Measurements from ENCODE around the gene MAP4K3.
"Not testable (repeated sequence)": the region's sequence is repeated elsewhere in the genome, so short reads cannot be mapped to it uniquely, and the experiment has no call there.

MAP4K3 gene

GRCh38 chr2:39370101-39370500, 67.0 kb downstream of the MAP4K3 start:
- DNase-seq (ENCODE audit: low read depth in 1 of 2, low spot score in 1 of 2) = no peak
- no peak for TF ChIP-seq JUND (IDR thresholded peaks at IDR 0.05; ENCODE audit: low read depth)
- in situ Hi-C loops (cut with HindIII; ENCODE audit: low pct_unique_long_range_greater_than_20kb, low sequenced_read_pairs) = no loop called here

DNA sequence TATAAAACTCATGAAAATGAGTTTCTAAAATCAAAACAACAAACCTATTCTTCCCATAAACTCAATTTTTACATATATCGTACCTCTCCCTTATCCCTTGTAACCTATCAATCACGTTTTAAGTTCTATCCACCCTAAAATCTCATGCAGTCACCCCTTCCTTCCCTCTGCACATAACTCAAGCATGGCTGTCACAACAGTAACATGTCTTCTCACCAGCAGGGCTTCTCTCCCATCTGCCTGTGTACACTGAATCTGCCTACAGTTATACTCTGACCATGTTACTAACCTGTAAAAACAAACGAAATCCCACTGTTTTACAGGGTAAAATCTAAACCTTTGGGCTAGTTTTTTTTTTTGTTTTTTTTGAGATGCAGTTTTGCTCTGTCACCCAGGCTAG, 68.2 kb downstream of the MAP4K3 start:
- in situ Hi-C loops (cut with HindIII; ENCODE audit: low pct_unique_long_range_greater_than_20kb, low sequenced_read_pairs) = no loop called here
- DNase-seq (ENCODE audit: low read depth in 1 of 2, low spot score in 1 of 2) = no peak
- TF ChIP-seq JUND (IDR thresholded peaks at IDR 0.05; ENCODE audit: low read depth) = no peak

- no peak for DNase-seq (ENCODE audit: low read depth in 1 of 2, low spot score in 1 of 2)
Observed at GRCh38 chr2:39368376-39368775, 68.7 kb downstream of the MAP4K3 start.

DNA sequence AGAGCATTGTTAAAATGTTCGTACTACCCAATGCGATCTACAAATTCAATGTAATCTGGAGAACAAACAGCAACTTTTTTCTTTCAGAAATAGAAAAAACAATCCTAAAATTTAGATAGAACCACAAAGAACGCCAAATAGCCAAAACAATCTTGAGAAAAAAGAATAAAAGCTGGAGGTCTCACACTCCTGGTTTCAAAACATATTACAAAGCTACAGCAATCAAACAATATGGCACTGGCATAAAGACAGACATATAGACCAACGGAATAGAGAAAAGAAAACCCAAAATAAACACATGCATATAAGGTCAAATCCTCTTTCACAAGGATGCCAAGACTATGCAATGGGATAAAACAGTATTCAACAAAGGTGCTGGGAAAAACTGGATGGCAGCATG, 74.5 kb downstream of the MAP4K3 start:
- TF ChIP-seq JUND (IDR thresholded peaks at IDR 0.05; ENCODE audit: low read depth) = no peak
- DNase-seq (ENCODE audit: low read depth in 1 of 2, low spot score in 1 of 2) = no peak
- in situ Hi-C loops (cut with HindIII; ENCODE audit: low pct_unique_long_range_greater_than_20kb, low sequenced_read_pairs) = no loop called here

More at GRCh38 chr2:39368376-39368775, 68.7 kb downstream of the MAP4K3 start:
- no peak for TF ChIP-seq JUND (IDR thresholded peaks at IDR 0.05; ENCODE audit: low read depth)
- in situ Hi-C loops (cut with HindIII; ENCODE audit: low pct_unique_long_range_greater_than_20kb, low sequenced_read_pairs) = no loop called here

DNA sequence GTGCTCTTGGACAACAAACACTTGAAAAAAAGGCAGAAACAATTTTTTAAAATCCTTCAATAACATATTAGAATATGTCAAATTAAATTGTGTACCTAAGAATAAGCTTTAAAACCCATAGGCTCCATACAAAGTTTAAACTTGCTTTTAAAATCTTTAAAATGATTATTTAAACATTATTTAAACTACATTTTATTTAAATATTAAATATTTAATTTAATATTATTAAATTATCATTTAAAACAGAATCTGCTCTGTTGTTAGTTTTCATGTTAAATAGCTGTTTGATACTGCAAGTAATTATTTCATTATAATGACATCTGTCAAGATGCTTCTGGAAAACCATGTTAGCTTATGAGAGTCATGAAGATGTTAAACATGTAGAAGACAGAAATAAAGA, 75.6 kb downstream of the MAP4K3 start:
- no peak for TF ChIP-seq JUND (IDR thresholded peaks at IDR 0.05; ENCODE audit: low read depth)
- in situ Hi-C loops (cut with HindIII; ENCODE audit: low pct_unique_long_range_greater_than_20kb, low sequenced_read_pairs) = no loop called here
- no peak for DNase-seq (ENCODE audit: low read depth in 1 of 2, low spot score in 1 of 2)

DNA sequence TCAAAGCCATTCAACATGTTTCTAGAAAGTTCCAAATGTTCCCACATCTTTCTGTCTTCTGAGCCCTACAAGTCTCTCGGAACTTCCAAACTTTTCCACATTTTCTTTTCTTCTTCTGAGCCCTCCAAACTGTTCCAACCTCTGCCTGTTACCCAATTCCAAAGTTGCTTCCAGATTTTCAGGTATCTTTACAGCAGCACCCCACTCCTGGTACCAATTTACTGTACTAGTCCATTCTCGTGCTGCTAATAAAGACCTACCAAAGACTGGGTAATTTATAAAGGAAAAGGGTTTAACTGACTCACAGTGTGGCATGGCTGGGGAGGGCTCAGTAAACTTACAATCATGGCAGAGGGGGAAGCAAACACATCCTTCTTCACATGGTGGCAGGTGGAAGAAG, 76.7 kb downstream of the MAP4K3 start:
- in situ Hi-C loops (cut with HindIII; ENCODE audit: low pct_unique_long_range_greater_than_20kb, low sequenced_read_pairs); DNase-seq (ENCODE audit: low read depth in 1 of 2, low spot score in 1 of 2): not testable (repeated sequence)

DNA sequence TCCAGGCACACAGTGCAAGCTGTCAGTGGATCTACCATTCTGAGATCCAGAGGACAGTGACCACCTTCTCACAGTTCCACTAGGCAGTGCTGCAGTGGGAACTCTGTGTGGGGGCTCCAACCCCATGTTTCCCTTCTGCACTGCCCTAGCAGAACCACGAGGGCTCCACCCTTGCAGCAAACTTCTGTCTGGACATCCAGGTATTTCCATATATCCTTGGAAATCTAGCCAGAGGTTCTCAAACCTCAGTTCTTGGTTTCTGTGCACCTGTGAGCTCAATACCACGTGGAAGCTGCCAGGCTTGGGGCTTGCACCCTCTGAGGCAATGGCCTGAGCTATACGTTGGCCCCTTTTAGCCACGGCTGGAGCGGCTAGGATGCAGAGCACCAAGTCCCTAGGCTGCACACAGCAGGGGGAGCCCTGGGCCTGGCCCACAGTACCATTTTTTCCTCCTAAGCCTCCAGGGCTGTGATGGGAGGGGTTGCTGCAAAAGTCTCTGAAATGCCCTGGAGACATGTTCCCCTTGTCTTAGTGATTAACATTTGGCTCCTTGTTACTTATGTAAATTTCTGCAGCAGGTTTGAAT, 77.5 kb downstream of the MAP4K3 start:
- no peak for TF ChIP-seq JUND (IDR thresholded peaks at IDR 0.05; ENCODE audit: low read depth)
- DNase-seq (ENCODE audit: low read depth in 1 of 2, low spot score in 1 of 2) = no peak
- in situ Hi-C loops (cut with HindIII; ENCODE audit: low pct_unique_long_range_greater_than_20kb, low sequenced_read_pairs) = no loop called here

DNA sequence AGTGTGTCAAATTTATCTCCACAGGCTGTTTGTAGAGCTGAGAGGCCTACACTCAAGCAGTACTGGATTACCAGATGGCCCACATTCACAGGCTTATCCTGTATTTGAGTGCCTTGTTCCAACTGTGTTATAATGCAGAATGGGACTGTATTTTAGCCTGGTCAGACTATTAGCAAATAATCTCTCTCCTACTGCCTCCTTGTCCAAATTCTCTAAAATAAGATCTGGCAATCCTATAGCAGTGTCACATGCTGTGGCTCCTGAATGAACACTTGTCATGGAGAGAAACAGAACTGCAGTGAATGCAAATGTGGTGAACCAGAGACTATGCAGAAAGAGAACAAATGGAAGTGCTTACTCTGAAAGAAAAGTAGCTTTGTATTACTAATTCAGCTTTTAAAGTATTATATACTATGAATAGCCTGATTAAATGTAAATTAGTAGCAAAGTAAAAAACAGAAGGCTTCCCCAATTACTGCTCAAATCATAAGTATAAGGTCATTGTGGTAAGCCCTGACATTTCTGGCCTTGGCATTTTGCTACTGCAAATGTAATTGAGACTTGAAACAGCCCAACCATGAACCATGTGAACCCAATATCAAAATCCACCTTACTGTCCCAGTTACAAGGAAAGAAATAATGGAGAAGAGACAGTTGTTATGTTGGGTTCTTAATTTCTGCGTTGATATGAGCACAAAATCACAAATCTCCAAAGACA, 80.0 kb downstream of the MAP4K3 start:
- in situ Hi-C loops (cut with HindIII; ENCODE audit: low pct_unique_long_range_greater_than_20kb, low sequenced_read_pairs) = no loop called here
- no peak for TF ChIP-seq JUND (IDR thresholded peaks at IDR 0.05; ENCODE audit: low read depth)
- no peak for DNase-seq (ENCODE audit: low read depth in 1 of 2, low spot score in 1 of 2)

DNA sequence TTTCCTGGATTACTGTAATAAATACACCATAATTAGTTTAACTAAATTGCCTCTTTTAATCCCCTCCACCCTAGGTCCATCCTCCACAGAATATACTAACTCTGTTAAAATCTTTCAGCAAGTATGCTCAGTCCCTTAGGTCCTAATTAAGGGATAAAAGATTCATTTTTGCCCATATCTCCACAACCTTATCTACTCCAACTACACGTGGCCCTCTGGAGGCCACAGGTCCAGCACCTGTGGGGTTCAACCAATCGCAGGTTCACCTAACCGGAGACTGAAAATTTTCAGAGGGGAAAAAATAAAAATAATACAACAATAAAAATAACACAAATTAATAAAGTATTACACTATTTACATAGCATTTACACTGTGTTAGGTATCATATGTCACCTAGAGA, 86.4 kb downstream of the MAP4K3 start:
- no peak for TF ChIP-seq JUND (IDR thresholded peaks at IDR 0.05; ENCODE audit: low read depth)
- DNase-seq (ENCODE audit: low read depth in 1 of 2, low spot score in 1 of 2) = no peak
- in situ Hi-C loops (cut with HindIII; ENCODE audit: low pct_unique_long_range_greater_than_20kb, low sequenced_read_pairs) = no loop called here

GRCh38 chr2:39338502-39338901, 98.6 kb downstream of the MAP4K3 start:
- no peak for TF ChIP-seq JUND (IDR thresholded peaks at IDR 0.05; ENCODE audit: low read depth)
- in situ Hi-C loops (cut with HindIII; ENCODE audit: low pct_unique_long_range_greater_than_20kb, low sequenced_read_pairs) = no loop called here
- no peak for DNase-seq (ENCODE audit: low read depth in 1 of 2, low spot score in 1 of 2)

GRCh38 chr2:39335930-39336329, 101.2 kb downstream of the MAP4K3 start:
- in situ Hi-C loops (cut with HindIII; ENCODE audit: low pct_unique_long_range_greater_than_20kb, low sequenced_read_pairs) = no loop called here
- no peak for TF ChIP-seq JUND (IDR thresholded peaks at IDR 0.05; ENCODE audit: low read depth)
- DNase-seq (ENCODE audit: low read depth in 1 of 2, low spot score in 1 of 2) = no peak

DNA sequence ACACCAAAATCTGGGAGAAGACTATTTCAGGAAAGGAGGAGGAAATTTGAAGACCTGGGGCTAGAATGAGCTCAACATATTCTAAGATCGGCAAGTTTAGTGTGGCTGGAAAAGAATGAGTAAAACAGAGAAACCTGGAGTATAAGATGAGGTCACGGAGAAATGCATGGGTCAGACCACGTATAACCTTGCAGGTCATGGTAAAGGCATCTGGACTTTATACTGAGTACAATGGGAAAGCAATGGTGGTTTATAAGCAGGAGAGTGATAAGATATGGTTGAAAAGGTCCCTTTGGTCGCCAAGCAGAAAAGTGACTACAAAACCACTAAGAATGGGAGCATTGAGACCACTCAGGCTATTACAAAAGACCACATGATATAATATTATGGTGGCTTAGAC, 102.1 kb downstream of the MAP4K3 start:
- in situ Hi-C loops (cut with HindIII; ENCODE audit: low pct_unique_long_range_greater_than_20kb, low sequenced_read_pairs) = no loop called here
- DNase-seq (ENCODE audit: low read depth in 1 of 2, low spot score in 1 of 2) = no peak
- no peak for TF ChIP-seq JUND (IDR thresholded peaks at IDR 0.05; ENCODE audit: low read depth)

DNA sequence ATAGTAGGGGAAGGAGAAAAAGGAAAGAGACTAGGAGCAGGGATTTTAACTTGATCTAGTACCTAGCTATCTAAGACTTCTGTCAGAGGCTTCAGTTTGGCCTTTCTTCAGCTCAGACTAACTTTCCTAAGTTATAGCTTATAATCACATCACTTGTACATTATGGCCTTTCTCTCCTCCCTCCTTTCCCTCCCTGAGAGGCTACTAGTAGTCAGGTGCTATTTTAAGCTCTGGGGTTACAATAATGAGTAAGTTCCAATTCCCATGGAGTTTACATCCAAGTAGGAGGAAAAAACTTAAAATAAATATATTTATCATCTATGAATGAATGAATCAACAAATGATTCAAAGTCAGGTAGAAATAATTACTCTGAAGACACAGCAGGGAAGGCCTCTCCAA, 102.6 kb downstream of the MAP4K3 start:
- DNase-seq (ENCODE audit: low read depth in 1 of 2, low spot score in 1 of 2) = no peak
- in situ Hi-C loops (cut with HindIII; ENCODE audit: low pct_unique_long_range_greater_than_20kb, low sequenced_read_pairs) = no loop called here
- no peak for TF ChIP-seq JUND (IDR thresholded peaks at IDR 0.05; ENCODE audit: low read depth)

DNA sequence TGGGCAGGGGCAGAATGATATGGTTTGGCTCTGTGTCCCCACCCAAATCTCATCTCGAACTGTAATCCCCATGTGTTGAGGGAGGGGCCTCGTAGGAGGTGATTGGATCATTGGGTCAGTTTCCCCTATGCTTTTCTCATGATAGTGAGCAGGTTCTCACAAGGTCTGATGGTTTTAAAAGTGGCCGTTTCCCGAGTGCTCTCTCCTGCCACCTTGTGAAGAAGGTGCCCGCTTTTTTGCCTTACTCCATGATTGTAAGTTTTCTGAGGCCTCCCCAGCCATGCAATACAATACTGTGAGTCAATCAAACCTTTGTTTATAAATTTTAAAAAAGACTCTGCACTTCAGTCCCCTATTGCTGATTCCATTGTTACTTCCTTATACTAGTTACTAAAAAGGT, 110.4 kb downstream of the MAP4K3 start:
- in situ Hi-C loops (cut with HindIII; ENCODE audit: low pct_unique_long_range_greater_than_20kb, low sequenced_read_pairs) = no loop called here
- DNase-seq (ENCODE audit: low read depth in 1 of 2, low spot score in 1 of 2) = no peak
- TF ChIP-seq JUND (IDR thresholded peaks at IDR 0.05; ENCODE audit: low read depth) = no peak
